NK-92 (cell line): ENCODE results near the gene DGCR6.
"Not testable (repeated sequence)": the region's sequence is repeated elsewhere in the genome, so short reads cannot be mapped to it uniquely, and the experiment has no call there.

Source experiments
- DNase-seq: peaks from one replicate; lab custom pipeline; 2025; ENCODE audit not compliant: unreplicated experiment; lab: John Stamatoyannopoulos, UW

DGCR6 gene

GRCh38 chr22:18929459-18929858, 23.3 kb downstream of the DGCR6 start:
- no peak for DNase-seq

DNA sequence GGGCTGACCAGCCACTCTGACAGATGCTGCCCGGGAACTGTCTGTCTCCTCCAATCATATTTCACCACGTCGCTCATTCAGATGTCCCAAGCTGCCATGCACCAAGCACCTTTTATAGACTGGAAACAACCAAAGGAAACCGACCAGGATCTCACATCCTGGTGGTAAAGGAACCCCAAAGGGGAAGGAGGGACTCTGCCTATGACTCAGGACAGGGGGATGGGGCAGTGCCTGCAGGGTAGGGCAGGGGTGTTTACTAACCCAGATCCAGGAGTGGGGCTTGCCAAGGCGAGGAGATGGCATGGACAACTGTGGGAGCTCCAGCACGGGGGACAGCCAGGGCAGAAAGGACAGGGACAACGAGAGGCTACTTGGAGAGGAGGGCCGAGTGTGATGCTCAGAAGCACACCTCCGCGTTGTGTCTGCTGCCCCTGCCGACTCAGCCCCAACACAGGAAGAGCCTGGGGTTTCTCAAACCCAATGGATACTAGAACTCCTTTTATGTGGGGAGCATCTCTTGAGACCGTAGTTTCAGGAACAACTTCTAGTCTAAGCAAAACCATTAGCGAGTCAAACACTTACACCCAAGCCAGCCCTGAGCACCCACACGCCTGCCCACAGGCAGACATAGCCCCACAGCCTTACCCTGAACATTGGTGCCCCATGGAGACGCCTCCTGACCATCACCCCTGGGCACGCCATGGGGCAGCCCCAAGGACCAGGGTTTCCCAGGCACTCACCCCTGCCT, 26.0 kb downstream of the DGCR6 start:
- no peak for DNase-seq

GRCh38 chr22:18933914-18934313, 27.8 kb downstream of the DGCR6 start:
- no peak for DNase-seq

DNA sequence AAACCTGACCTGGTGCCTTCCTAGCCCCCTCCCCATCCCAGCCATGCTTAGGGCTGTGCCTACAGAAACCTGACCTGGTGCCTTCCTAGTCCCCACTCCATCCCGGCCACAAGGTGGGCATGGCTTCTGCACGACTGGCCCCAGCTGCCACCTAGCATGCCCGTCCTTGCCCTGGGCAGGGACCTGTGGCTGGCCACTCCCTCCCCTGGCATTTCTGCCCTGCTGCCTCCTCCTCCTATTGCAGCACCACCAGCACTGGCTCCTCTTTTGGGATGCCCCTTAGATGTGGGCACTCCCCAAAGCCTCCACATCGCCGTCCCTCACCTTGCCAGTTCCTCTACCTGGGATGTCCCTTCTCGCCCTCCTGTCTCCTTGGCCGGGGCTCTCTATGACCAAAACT, 28.6 kb downstream of the DGCR6 start:
- not testable (repeated sequence) for DNase-seq

DNA sequence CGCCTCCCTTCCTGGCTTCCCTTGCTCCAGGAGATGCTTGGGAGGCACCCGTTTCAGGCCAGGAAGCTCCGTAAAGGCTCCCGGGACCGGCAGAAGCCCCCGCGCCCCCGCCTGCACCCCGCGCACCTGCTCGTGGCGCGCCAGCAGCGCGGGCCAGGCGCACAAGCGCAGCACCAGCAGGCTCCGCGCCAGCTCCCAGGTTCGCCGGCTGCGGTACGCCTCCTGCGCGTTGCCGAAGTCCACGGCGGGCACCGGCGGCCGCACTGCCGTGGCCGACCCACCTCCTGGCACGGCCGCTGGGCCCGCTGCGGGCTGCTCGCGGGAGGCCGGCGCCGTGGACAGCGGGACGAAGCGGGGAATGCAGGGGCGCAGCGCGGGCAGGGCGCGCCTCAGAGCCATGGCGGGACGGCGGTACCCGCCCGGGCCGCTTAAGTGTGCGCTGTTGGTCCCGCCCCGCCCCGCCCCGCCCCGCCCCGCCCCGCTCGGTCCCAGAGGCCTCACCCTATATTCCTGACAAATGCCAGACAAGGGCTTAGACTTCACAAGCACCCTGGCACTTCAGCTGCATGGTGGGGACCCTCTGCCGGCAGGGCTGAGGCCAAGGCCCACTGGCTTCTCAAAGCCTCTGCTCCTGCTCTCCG, 29.9 kb downstream of the DGCR6 start, which contains the start of gene PRODH:
PRODH (minus strand) TSS at position 405 of the 641 bp plus-strand sequence; CDS start at position 399, 6 bp downstream.
- no peak for DNase-seq

DNA sequence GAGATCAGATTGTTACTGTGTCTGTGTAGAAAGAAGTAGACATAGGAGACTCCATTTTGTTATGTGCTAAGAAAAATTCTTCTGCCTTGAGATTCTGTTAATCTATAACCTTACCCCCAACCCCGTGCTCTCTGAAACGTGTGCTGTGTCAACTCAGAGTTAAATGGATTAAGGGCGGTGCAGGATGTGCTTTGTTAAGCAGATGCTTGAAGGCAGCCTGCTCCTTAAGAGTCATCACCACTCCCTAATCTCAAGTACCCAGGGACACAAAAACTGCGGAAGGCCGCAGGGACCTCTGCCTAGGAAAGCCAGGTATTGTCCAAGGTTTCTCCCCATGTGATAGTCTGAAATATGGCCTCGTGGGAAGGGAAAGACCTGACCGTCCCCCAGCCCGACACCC, 32.6 kb downstream of the DGCR6 start:
- DNase-seq = not testable (repeated sequence)

DNA sequence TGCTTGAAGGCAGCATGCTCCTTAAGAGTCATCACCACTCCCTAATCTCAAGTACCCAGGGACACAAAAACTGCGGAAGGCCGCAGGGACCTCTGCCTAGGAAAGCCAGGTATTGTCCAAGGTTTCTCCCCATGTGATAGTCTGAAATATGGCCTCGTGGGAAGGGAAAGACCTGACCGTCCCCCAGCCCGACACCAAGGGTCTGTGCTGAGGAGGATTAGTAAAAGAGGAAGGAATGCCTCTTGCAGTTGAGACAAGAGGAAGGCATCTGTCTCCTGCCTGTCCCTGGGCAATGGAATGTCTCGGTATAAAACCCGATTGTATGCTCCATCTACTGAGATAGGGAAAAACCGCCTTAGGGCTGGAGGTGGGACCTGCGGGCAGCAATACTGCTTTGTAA, 41.0 kb downstream of the DGCR6 start:
- DNase-seq = not testable (repeated sequence)

- DNase-seq = no peak
Measured at GRCh38 chr22:18947905-18948304, 41.8 kb downstream of the DGCR6 start.

GRCh38 chr22:18950141-18950540, 44.0 kb downstream of the DGCR6 start:
- no peak for DNase-seq

DNA sequence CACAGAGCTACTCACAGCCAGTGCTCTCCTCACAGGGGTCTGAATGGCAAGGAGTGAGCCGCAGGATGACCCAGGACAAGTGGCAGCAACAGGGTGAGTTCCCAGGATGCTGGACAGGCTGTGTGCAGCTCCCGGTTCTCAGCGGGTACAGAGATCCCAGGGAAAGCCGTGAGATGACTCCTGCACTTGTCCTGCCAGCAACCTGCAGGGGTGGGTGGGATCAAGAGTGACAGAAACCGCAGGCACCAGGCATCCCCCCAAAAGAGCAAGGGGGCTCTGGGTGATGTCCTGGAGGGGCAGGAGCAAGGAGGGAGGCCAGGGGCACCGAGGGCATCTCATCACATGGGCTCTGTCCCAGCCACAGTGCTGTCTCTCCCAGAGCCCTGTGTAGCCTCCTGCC, 45.9 kb downstream of the DGCR6 start:
- no peak for DNase-seq

DNA sequence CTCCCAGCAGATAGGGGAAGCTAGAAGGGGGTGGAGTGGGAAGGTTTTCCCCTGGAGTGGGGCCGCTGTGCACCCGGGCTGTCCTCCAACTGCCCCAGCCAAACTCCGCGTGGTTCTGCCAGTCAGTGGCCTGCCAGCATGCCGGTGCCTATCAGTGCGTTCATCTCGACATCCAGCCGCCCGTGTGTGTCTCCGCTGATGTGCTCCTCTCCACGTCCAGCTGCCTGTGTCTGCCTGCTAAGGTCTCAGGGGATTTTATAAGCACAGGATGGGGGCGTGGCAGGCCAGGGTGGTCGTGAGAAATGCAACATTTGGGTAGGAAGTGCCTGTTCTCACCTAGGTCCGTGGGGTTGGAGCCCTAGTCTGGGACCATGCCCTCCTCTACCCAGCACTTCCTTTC, 47.0 kb downstream of the DGCR6 start:
- not testable (repeated sequence) for DNase-seq

DNA sequence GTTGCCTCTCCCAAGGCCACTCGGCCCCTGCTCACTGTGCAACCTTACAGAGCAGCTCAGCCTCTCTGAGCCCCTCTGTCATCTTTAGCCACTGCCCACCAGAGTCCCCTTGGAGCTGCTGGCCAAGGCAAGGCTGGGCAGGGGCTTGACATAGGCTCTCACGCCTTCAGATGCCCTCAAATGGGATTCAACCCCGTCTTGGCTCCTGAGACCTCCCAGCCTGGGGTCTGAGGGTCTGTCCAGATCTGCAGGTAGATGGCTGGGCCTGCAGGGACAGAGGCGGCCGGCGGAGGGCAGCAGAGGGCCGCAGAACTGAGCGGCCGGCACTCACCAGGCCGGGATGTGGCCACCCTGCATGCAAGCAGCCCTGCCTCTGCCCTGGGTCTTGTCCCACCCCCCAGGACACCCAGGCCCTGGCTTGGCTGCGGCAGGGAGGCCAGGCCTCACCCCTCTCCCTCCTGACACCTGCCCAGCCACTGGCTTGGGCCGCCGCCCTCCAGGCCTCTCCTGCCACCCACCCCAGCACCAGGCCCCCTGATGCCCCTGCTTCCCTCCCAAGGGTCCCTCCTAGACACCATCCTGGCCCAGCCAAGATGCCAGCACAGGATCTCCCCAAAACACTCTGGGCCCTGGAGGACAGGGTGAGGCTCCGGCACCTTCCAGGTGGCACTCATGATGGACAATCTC, 48.3 kb downstream of the DGCR6 start:
- DNase-seq = not testable (repeated sequence)

DNA sequence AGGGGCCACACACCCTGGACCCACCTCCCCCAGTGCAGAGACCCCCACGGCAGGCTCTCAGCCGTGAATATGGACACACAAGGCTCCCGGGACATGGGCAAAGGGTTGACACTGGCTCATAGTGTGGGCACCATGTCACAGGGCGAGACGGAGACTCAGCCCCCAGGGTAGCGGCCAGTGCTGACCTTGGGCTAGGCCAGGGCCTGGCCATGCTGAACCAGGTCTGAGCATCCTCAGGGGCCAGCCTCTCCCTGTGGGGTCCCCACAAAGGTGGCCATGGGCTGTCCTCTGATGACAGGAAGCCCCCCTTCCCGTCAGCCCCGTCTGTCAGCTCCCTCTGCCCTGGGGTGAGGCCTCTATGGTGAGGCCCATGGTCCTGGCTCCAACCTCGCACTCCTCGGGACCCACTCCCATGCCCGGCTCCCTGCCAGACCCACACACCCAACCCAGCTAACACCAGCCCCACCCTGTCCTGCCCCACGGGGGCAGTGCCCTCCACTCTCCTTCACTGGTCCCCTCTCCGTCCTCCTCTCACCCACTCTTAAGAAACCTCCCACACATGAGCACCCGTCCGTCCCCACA, 49.0 kb downstream of the DGCR6 start:
- no peak for DNase-seq

DNA sequence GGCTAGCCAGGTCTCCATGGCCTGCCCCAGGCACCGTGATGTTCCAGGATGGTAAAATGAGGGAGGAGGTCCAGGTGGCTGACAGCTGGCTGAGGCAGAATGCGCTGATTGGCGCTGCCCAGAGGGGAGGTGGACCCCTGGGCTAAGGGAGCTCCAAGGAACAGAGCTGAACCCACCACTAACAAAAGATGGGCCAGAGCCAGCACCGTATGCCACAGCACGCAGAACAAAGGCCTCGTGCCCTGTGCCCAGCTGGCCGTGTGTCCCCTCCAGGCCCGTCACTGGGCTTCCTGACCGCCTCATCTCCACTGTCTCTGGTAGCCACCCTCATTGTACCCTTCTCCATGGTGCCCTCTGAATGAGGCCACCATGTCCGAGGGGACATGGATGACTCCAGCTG, 49.6 kb downstream of the DGCR6 start:
- DNase-seq = no peak

GRCh38 chr22:18956121-18956895, 50.2 kb downstream of the DGCR6 start:
- not testable (repeated sequence) for DNase-seq

- DNase-seq = not testable (repeated sequence)
Measured at GRCh38 chr22:18956956-18957355, 50.8 kb downstream of the DGCR6 start.

DNA sequence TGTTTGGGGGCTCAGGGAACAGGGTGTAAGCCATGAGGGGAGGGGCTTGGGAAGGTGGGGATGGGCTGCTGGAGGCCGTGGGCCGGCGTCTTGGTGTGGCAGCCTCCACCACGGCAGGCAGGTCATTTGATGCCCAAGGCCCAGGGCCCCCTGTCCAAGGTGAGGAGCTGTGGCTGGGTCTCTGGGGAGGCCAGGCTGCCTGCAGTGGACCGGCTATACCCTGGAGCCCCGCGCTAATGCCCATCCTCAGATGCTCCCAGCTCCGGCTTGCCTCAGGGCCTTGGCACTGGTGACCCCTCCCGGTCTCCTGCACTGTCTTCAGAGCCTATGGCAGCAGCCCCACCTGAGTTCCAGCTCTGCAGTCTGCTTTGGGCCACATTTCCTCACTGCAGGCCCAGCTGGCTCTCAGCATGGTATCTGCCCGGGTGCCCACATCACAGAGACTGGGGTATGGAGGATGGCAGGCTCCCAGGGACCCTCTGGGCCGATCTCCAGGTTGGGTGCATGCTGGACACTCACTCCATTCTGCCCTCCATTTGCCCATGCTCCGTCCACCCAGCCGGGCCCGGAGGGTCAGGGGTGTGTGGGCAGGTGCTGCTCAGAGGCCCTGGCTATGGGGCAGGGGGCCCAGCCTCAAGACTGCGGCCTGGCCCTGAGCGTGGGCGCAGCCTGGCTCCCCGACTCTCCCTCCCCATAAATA, 51.7 kb downstream of the DGCR6 start:
- not testable (repeated sequence) for DNase-seq

GRCh38 chr22:18958321-18958705, 52.2 kb downstream of the DGCR6 start:
- DNase-seq = not testable (repeated sequence)

DNA sequence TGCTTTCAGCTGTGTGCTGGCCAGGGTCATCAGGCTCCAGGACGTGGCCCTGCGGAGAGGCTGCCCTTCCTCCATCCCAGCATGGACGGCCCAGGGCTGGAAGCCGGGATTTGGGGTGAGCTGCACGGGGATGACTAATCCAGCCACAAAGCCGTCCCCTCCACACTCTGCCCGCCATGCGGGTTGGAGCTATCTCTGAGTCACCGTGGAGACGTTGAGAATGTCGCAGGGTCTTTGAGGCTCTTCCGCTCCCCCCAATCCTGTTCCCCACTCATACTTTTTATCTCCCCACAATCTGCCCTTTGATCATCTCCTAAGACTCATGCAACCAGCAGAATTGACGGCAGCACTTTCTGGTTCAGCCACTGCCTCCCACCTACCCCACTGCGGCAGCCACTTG, 52.6 kb downstream of the DGCR6 start:
- not testable (repeated sequence) for DNase-seq

GRCh38 chr22:18959266-18959665, 53.1 kb downstream of the DGCR6 start:
- not testable (repeated sequence) for DNase-seq
